HG02981 (cell line): ENCODE measurements around the gene CAND2.

Experiments
- ATAC-seq: cut with Tn5 transposase; IDR thresholded peaks from one replicate; pipeline ENCODE4 v1.9.1; 2021; ENCODE audit warnings: mild to moderate bottlenecking, moderate library complexity; ENCODE audit not compliant: unreplicated experiment

The CAND2 gene

DNA sequence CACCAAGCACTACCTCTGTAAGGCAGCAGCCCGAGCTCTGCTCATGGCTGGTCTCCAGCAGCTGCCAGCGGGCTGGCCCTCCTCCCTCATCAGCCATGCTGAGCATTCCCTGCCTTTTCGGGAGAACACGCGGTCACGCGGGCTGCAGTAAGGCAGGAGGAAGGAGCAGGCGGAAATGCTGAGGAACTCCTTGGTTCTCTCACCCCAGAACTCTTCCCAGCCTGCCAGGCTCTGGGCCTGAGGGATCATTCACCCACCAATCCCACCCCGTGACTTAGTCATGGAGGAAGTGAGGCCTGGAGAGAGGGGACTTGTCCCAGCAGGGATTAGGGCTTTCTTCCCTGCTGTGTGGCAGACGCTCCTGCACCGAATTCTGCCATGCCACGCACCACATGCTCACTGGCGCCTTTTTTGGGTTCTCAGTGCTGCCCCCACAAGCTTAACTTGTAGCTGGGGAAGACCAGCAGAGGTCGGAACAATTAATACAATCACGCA, 87.8 kb downstream of the CAND2 start:
- no peak for ATAC-seq
